NCI-H146 treated with DMSO at 0.1 percent for 48 hours (cell line): ENCODE data around the gene COBL.

Source experiments
- DNase-seq: peaks from one replicate; lab custom pipeline; 2025; ENCODE audit not compliant: unreplicated experiment; lab: John Stamatoyannopoulos, UW

The COBL gene

GRCh38 chr7:51126813-51127617, 189.6 kb downstream of the COBL start:
- no peak for DNase-seq

DNA sequence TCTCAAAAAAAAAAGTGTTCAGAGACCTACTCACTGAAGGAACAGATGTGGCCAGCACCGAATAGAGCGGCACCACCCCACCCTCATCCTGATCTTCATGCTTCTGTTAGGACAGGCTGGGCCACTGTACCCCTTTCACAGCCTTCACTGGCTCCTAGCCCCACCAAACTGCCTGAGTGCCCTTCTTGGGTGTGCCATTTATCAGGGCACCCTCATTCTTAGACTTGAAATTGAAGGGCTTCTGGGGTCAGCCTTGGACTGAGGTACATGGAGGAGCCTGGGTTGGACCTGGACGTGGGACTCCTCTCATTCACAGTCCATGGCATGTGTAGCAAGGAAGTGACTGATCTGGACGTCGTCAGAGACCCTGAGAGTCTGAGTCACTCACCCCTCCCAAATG, 190.3 kb downstream of the COBL start:
- DNase-seq = no peak

DNA sequence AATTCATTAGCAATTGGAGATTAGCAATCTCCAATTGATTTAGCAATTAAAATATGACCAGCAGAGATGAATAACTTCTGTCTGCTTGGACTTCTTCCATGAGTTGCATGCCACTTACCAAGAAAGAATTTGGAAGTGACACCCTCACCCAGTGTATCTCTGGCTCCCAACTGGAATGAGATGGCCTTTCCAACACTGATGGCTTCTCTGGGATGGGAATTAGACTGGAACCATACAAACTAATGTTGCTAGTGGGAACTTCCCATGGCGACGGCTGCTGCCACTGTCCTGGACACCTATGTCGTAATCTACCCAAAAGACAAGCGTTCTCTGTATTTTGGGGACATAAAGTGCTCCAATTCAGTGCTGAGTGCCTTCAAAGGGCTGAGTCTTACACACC, 192.3 kb downstream of the COBL start:
- DNase-seq = no peak

- DNase-seq = no peak
Measured at GRCh38 chr7:51123322-51124019, 193.1 kb downstream of the COBL start.

DNA sequence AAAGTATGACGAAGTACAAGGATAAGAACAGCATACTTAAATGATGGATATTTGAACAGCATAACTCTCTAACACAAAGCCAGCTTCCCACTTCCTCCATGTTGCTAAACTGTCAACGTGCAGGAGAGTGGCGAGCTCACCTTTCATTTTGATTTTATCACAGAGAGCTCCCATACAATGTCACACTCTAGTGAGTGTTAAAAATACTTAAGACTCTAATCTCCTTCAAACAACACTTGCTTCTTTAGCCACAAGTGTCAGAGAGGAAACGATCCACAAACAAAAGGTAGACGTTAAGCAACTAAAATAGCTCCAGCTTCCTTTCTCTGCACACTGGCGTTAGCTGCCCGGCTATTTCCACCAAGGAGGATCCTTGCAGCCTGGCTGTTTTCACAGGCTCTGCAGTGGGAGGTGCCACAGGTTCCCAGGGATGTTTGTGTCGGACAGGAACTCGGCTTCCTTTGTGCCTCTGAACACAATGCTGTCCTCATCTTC, 194.6 kb downstream of the COBL start:
- DNase-seq = peak; percentile 65

DNA sequence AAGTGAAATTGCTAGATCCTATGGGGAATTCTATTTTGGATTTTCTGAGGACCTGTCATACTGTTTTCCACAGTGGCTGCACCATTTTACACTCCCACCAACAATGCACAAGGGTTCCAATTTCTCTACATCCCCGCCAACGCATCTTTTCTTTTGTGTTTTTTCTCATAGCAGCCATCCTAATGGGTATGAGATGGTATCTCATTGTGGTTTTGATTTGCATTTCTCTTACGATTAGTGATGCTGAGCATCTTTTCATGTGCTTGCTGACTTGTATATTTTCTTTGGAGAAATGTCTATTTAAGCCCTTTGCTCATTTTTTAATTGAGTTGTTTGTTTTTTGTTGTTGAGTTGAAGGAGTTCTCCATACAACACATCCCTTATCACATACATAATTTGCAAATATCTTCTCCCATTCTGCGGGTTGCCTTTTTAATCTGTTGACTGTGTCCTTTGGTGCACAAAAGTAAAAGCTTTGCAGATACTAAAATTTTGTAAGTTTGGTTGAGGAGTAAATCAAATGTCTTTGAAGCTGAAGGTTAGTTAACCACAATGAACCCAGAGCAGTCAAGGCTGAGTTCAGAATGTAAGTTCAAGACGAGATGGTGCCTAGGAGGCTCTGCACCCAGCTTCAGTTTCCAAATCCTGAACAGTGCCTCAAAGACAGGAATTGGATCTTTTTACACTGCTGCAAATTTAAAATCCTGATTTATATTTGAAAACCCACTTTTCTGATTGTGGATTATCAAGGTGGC, 195.4 kb downstream of the COBL start:
- DNase-seq = no peak

GRCh38 chr7:51118628-51119027, 198.0 kb downstream of the COBL start:
- no peak for DNase-seq

DNA sequence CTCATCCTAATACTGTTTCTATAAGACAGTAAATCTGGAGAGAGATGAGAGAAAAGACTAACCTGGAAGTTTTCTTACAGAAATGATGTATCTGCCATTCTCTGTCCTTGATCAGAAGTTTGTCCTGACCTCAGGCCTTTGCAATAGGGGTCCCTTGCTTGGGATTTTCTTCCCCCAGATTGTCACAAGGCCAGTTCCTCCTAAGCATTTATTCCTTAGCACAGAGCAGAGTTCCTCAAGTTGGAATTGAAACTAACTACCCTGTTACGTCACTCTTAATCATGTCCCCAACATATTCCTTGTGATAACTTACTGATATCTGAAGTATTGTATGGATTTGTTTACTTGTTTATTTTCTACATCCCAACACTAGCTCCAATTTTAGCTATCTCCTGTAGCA, 202.1 kb downstream of the COBL start:
- DNase-seq = no peak

DNA sequence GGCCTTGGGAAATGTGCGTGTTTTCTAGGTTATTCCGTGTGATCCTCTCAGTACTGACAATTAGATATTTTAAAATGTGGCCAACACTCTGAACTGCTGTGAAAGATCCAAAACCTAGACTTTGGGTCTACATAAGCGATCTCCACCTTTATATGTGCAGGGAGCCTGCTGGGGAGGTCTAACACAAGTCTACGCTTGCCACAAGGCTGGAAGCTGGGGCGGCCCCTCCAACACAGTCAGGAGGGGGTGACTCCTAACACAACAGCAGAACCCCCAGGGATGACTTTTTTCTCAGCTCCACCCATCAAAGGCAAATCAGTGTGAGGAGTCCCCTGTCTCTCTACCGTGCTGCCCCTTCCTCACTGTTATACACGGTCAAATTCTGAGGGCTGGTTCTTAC, 202.6 kb downstream of the COBL start:
- DNase-seq = no peak

- DNase-seq = no peak
Measured at GRCh38 chr7:51113560-51113959, 203.0 kb downstream of the COBL start.

DNA sequence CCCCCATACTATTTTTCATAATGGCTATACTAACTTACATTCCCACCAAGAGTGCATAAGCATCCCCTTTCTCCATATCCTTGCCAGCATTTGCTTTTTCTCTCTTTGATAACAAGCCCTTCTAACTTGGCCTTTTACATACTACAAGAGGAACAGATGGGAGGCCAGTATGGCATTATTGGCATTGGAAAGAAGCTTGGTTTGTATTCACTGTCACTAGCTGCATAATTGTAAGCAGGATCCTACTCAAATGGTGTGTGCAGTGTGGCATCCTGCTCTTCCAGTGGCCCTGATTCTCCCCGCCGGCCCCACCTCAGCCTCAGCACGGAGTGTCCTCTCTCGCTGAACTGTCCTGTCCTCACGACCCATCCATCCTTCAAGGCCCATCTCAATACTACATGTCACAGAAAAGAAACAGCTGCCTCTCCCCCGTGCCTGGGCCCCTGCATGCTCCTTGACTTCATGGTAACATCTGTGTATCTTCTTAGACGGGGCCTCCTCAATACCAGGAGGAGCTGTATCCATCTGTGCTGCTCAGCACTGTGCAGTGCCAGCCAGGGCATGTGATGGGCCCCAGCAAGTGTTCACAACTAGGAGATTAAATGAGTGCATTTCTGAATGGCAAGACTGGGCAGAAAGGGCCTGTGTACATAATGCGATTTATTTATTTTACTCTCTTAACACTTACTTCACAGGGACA, 205.2 kb downstream of the COBL start:
- DNase-seq = no peak

- no peak for DNase-seq
Measured at GRCh38 chr7:51108134-51108533, 208.5 kb downstream of the COBL start.

DNA sequence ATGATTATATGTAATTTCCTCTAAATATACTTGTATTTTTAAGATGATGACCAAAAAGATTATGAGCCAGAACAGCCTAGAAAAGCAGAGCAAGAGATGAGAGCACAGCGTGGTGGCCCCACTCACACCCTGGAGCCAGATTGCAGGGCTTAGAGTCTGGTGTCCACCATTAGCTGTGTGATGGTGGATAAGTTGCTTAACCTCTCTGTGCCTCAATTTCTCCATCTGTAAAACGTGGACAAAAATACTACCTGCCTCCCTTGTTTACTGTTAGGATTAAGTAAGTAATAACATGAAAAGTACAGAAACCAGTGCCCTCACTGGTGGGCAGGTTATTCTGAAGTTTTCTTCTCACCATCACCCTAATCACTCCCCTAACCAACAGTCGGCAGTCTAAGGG, 212.3 kb downstream of the COBL start:
- DNase-seq = no peak

- no peak for DNase-seq
Measured at GRCh38 chr7:51103718-51104117, 212.9 kb downstream of the COBL start.

DNA sequence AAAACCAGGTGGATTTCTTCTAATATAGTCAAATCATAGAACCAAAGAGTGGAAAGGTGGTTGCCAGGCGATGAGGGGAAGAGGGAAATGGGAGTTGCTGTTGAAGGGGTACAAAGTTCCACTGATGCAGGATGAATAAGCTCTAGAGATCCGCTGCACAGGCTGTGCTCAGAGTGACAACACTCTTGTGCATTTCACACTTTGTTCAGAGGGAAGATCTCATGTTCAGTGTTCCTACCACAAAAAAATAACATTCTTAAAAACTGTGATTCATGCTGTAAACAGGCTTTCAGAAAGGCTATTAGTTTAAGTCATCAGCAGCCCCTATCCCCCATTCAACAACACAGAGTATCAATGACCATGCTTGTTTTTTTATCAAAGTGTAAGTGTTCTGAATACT, 213.8 kb downstream of the COBL start:
- no peak for DNase-seq

GRCh38 chr7:51101111-51101757, 215.4 kb downstream of the COBL start:
- peak; percentile 12 for DNase-seq

DNA sequence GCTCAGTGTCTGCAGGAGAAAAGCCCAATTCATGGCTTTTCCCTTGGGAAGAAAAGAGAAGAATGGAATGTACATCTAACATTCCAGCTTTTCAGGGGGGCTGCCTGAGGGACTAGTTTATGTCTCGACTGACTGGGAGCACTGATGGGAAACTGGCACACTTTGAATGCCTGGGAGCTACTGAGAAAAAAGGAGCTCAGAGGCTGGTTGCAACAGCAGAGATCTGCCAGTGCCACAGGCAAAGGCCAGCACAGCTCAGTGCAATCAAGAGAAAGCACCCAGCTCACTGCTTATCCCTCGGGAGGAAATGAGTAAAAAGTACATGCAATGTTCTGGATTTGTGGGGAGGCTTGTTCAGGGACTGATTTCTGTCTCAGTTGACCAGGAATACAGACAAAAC, 226.2 kb downstream of the COBL start:
- no peak for DNase-seq

DNA sequence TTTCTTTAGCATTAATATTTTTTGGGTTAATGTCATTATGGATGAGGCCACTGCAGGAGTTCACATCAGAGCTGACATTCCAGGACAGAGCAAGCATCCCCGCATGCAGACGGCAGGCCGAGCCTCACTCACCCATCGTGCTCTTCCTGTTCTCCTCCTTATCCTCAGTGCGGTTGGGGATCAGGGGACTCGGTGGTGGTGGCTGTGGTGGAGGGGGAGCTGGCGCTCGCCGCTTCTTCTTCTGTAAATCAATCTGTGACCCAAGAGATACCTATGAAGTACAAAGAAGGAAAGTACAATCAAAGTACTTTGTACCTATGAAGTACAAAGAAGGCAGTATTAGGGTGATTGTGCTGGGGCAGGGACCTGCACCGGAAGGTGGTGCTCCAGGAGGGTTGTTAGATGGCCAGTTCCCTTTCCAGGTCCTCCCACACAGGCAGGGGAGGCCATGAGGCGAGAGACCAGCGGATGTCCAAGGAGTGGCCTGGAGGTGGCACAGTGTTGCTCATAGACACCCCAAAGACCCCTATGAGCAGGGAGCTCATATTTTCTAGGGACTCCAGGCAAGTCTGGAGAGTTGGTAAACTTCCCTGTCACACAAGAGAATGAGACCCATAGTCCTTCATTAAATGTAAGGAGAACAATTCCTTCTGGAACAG, 231.4 kb downstream of the COBL start:
- DNase-seq = no peak

- DNase-seq = no peak
Measured at GRCh38 chr7:51084121-51084520, 232.5 kb downstream of the COBL start.

DNA sequence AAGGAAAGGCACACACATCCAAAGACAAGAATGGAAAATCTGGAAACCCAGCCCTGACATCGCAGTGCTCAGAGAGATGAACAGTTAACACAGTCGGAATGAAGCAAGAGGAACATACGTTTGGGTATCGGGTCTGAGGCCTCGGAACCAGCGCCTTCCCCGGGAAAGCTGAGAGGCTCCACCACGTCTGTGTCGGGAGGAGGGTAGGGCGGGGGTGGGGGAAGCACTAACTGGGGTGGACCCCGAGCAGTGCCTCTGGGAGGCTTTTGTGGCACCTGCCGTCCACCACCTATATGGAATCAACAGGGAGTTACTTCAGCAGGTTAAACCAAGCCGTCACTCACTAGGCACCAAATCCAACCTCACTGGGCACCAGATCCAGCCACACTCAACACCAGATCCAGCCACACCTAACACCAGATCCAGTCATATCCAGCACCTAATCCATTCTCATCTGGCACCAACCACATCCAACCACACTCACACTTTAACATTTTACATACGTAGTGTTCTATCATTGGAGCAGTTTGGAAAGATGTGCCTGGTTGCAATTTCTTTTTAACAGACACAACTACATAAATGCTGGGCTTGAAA, 233.6 kb downstream of the COBL start:
- no peak for DNase-seq
